DND-41 (cell line): ENCODE measurements around the gene CDH2.

Source experiments
- ATAC-seq: fragments of 200-7000 bp; cut with Tn5 transposase; 3 replicates; pipeline ENCODE4 v1.9.1; 2021; ENCODE audit warnings: low read depth; ENCODE audit not compliant: insufficient read depth
- DNase-seq: peaks from one replicate; pipeline ENCODE4 v3.0.0-alpha.2; 2020
- H2AFZ ChIP-seq: 2 replicates; pipeline ENCODE4 v1.6.0; 2012; ENCODE audit warnings: low read depth, low read length
- H3K27ac ChIP-seq: 2 replicates; pipeline ENCODE4 v1.5.1; 2012; ENCODE audit warnings: low read length, inconsistent platforms
- H3K27me3 ChIP-seq: fragments of 200-600 bp; sonication (generic); 2 replicates; pipeline ENCODE4 v1.6.0; 2012; ENCODE audit warnings: low read length, mild to moderate bottlenecking, inconsistent platforms; ENCODE audit not compliant: insufficient read depth, poor library complexity
- H3K36me3 ChIP-seq: 2 replicates; pipeline ENCODE4 v1.5.1; 2012; ENCODE audit warnings: low read length, inconsistent platforms; ENCODE audit not compliant: insufficient read depth
- H3K4me1 ChIP-seq: 2 replicates; pipeline ENCODE4 v1.5.1; 2012; ENCODE audit warnings: mild to moderate bottlenecking, low read length; ENCODE audit not compliant: insufficient read depth
- H3K4me2 ChIP-seq: 2 replicates; pipeline ENCODE4 v1.6.0; 2012; ENCODE audit warnings: mild to moderate bottlenecking, moderate library complexity, low read length, inconsistent platforms; ENCODE audit not compliant: insufficient read depth
- H3K4me3 ChIP-seq, 2 experiments: fragments of 200-600 bp in 1 of 2; shearing (Covaris generic) in 1 of 2; 2 replicates each; pipeline ENCODE4 v1.5.1; 2012 to 2016; ENCODE audit warnings: inconsistent platforms in 2 of 2, low read length in 2 of 2, mild to moderate bottlenecking in 2 of 2, low read depth in 1 of 2, moderate library complexity in 1 of 2
- H3K79me2 ChIP-seq: 2 replicates; pipeline ENCODE4 v1.6.0; 2012; ENCODE audit warnings: low read length, inconsistent platforms; ENCODE audit not compliant: insufficient read depth
- H3K9ac ChIP-seq: 2 replicates; pipeline ENCODE4 v1.6.0; 2012; ENCODE audit warnings: low read depth, mild to moderate bottlenecking, inconsistent platforms, low read length, moderate library complexity
- H3K9me3 ChIP-seq: 2 replicates; pipeline ENCODE4 v1.5.1; 2012; ENCODE audit warnings: low read length, moderate library complexity, mild to moderate bottlenecking, inconsistent platforms; ENCODE audit not compliant: insufficient read depth, severe bottlenecking
- H4K20me1 ChIP-seq: 2 replicates; pipeline ENCODE4 v1.6.0; 2012; ENCODE audit warnings: low read length; ENCODE audit not compliant: insufficient read depth
- EZH2 ChIP-seq: IDR thresholded peaks from 3 replicates; pipeline ENCODE4 v1.6.1; 2012; ENCODE audit warnings: borderline replicate concordance, low read depth, mild to moderate bottlenecking, moderate library complexity, low read length, inconsistent platforms; ENCODE audit not compliant: severe bottlenecking
- TF ChIP-seq, protein P1 (sequence below): IDR thresholded peaks from 2 replicates; pipeline ENCODE4 v1.5.1; 2012; ENCODE audit warnings: borderline replicate concordance, low read length, moderate library complexity, mild to moderate bottlenecking; ENCODE audit not compliant: poor library complexity, severe bottlenecking; ENCODE audit errors: extremely low read depth

Gene CDH2

GRCh38 chr18:28003451-28003850, 173.5 kb downstream of the CDH2 start:
- no peak overlapping the region for H3K4me3 ChIP-seq
- no peaks in the 10 kb centered on the region for H3K79me2 ChIP-seq
- TF ChIP-seq, protein P1, sequence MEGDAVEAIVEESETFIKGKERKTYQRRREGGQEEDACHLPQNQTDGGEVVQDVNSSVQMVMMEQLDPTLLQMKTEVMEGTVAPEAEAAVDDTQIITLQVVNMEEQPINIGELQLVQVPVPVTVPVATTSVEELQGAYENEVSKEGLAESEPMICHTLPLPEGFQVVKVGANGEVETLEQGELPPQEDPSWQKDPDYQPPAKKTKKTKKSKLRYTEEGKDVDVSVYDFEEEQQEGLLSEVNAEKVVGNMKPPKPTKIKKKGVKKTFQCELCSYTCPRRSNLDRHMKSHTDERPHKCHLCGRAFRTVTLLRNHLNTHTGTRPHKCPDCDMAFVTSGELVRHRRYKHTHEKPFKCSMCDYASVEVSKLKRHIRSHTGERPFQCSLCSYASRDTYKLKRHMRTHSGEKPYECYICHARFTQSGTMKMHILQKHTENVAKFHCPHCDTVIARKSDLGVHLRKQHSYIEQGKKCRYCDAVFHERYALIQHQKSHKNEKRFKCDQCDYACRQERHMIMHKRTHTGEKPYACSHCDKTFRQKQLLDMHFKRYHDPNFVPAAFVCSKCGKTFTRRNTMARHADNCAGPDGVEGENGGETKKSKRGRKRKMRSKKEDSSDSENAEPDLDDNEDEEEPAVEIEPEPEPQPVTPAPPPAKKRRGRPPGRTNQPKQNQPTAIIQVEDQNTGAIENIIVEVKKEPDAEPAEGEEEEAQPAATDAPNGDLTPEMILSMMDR, result no peak
- TF ChIP-seq EZH2, result no peak
- no peak overlapping the region for H2AFZ ChIP-seq
- no peak for ATAC-seq
- H3K9me3 ChIP-seq, result no peaks in the 10 kb centered on the region
- no peak overlapping the region for H3K9ac ChIP-seq
- DNase-seq, result no peak
- no peaks in the 10 kb centered on the region for H4K20me1 ChIP-seq
- H3K36me3 ChIP-seq, result peaks cover 38% of the 10 kb centered on the region
- H3K4me2 ChIP-seq, result no peak overlapping the region
- H3K27me3 ChIP-seq, result no peaks in the 10 kb centered on the region
- no peak overlapping the region for H3K27ac ChIP-seq
- H3K4me1 ChIP-seq, result no peaks in the 10 kb centered on the region

- H3K36me3 ChIP-seq, result peaks cover 43% of the 10 kb centered on the region
- no peak for TF ChIP-seq EZH2
- TF ChIP-seq, protein P1, result no peak
- no peak for ATAC-seq
- H3K9ac ChIP-seq, result no peak overlapping the region
- no peak overlapping the region for H3K4me2 ChIP-seq
- H3K79me2 ChIP-seq, result no peaks in the 10 kb centered on the region
- H3K9me3 ChIP-seq, result no peaks in the 10 kb centered on the region
- no peak overlapping the region for H2AFZ ChIP-seq
- no peak overlapping the region for H3K27ac ChIP-seq
- H4K20me1 ChIP-seq, result no peaks in the 10 kb centered on the region
- no peaks in the 10 kb centered on the region for H3K27me3 ChIP-seq
- DNase-seq, result no peak
- H3K4me1 ChIP-seq, result no peaks in the 10 kb centered on the region
- H3K4me3 ChIP-seq, result no peak overlapping the region
Measured at GRCh38 chr18:28002841-28003240, 174.1 kb downstream of the CDH2 start.

DNA sequence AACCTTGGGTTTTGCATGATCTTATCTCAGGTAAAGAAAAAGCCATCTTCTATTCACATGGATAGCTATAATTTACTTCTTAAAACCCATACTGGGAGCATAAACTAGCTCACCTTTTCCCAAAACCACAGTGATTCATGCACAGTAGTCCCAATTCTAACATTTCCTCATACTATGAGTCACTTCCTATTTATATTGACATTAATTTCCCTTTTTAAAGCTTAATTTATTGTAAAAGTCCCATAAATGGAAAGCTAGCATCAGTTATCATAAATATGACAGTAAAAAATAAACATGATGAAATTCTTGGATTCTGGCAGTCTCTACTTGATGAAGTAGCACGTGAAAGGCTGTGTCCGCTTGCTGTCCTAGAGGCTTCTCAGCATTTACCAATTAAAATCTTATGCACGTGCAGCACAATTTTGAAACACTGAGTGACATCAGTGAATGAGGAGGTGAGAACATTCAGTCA, 180.1 kb downstream of the CDH2 start:
- H3K4me2 ChIP-seq, result no peak overlapping the region

More for the DNA sequence above, 180.1 kb downstream of the CDH2 start:
- Histone ChIP-seq H3K9ac (no peak overlapping the region), H3K9me3 (no peaks in the 10 kb centered on the region), H3K4me1 (no peaks in the 10 kb centered on the region), H4K20me1 (no peaks in the 10 kb centered on the region), H3K27ac (no peak overlapping the region), H3K4me3 (no peak overlapping the region), H3K79me2 (no peaks in the 10 kb centered on the region), H2AFZ (no peak overlapping the region), H3K27me3 (no peaks in the 10 kb centered on the region), H3K36me3 (peaks cover 43% of the 10 kb centered on the region)
- no peak for DNase-seq
- no peak for ATAC-seq
- TF ChIP-seq, protein P1, result no peak
- TF ChIP-seq EZH2, result no peak
